ENCODE measurements around the gene TCF19. TPM values are rescaled to one million over a fixed set of nuclear protein-coding genes. Genes with fewer than 3 reads are reported as not detected.

The TCF19 gene
- total RNA-seq, 1 experiment from 2014 or later: 15.0 TPM

DNA sequence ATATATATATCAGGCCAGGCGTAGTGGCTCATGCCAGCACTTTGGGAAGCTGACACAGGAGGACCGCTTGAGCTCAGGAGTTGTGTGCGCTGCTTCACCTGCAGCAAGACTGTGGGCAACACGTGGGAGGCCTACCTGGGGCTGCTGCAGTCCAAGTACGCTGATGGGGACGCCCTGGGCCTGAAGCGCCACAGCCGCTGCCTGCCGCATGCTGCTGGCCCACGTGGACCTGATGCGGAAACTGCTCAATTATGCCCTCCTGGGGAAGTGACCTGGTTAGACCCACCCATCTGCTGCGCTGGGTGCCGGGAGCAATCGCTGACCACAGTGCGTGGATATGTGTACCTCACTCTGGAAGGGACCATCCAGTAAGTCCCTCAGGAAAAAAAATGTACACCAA is 17.7 kb upstream of the TCF19 start:
- Mint-ChIP-seq H3K4me3 (no peak overlapping the region), H3K4me1 (peaks cover 43 to 49% of the 10 kb centered on the region in 2 experiments), H3K9me3 (no peaks in the 10 kb centered on the region; a peak in 1 of 5 replicates), H3K27me3 (ENCODE audit: low read depth) (no peaks in the 10 kb centered on the region; the same call in none of the 2 replicates), H3K36me3 (ENCODE audit: insufficient read depth in 1 of 3, low read depth in 3 of 3) (peaks cover 18 to 35% (median 31%) of the 10 kb centered on the region in 3 experiments), H3K27ac (no peak overlapping the region)
- DNase-seq: no peak
- no peak overlapping the region for H2AK5ac ChIP-seq (ENCODE audit: insufficient read length, low read length)
- no peak overlapping the region for H3K56ac ChIP-seq (ENCODE audit: insufficient read length, low read depth, low read length)
- H2BK12ac ChIP-seq (ENCODE audit: insufficient read length, low read depth, low read length): no peak overlapping the region
- no peaks in the 10 kb centered on the region for H4K20me1 ChIP-seq (ENCODE audit: control insufficient read depth, insufficient read depth, insufficient read length)
- H3K23me2 ChIP-seq (ENCODE audit: insufficient read length, low read depth, low read length, poor library complexity, severe bottlenecking): no peaks in the 10 kb centered on the region
- H4K5ac ChIP-seq (ENCODE audit: insufficient read length, low read depth, low read length): no peak overlapping the region
- no peaks in the 10 kb centered on the region for H3K9me3 ChIP-seq (ENCODE audit: control insufficient read depth, low read depth, low read length)
- H3K27ac ChIP-seq (ENCODE audit: insufficient read length, low read depth, low read length): no peak overlapping the region
- H4K8ac ChIP-seq (replicated peaks; ENCODE audit: insufficient read length, low read depth, low read length): no peak overlapping the region
- H4K91ac ChIP-seq (ENCODE audit: insufficient read length, low read depth, low read length): no peak overlapping the region
- no peak overlapping the region for H2AFZ ChIP-seq (ENCODE audit: low read length)
- H3K4me2 ChIP-seq (ENCODE audit: insufficient read depth, insufficient read length, low read length): no peak overlapping the region
- no peak overlapping the region for H2BK120ac ChIP-seq (ENCODE audit: low read depth, low read length, poor library complexity, severe bottlenecking)
- no peak overlapping the region for H2BK20ac ChIP-seq (ENCODE audit: low read depth, low read length, poor library complexity, severe bottlenecking)
- H3K14ac ChIP-seq (ENCODE audit: insufficient read depth, low read length): no peak overlapping the region; the same call in 1 of the 2 replicates
- H3K79me1 ChIP-seq (ENCODE audit: insufficient read depth, low read depth, low read length, poor library complexity, severe bottlenecking): no peaks in the 10 kb centered on the region
- TF ChIP-seq, protein P1, sequence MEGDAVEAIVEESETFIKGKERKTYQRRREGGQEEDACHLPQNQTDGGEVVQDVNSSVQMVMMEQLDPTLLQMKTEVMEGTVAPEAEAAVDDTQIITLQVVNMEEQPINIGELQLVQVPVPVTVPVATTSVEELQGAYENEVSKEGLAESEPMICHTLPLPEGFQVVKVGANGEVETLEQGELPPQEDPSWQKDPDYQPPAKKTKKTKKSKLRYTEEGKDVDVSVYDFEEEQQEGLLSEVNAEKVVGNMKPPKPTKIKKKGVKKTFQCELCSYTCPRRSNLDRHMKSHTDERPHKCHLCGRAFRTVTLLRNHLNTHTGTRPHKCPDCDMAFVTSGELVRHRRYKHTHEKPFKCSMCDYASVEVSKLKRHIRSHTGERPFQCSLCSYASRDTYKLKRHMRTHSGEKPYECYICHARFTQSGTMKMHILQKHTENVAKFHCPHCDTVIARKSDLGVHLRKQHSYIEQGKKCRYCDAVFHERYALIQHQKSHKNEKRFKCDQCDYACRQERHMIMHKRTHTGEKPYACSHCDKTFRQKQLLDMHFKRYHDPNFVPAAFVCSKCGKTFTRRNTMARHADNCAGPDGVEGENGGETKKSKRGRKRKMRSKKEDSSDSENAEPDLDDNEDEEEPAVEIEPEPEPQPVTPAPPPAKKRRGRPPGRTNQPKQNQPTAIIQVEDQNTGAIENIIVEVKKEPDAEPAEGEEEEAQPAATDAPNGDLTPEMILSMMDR (conservative IDR thresholded peaks at IDR 0.05): no peak
- no peak overlapping the region for H3K23ac ChIP-seq (ENCODE audit: insufficient read length, low read depth, low read length)
- H3K4ac ChIP-seq (ENCODE audit: low read depth, low read length): no peak overlapping the region
- no peaks in the 10 kb centered on the region for H3K79me2 ChIP-seq (ENCODE audit: insufficient read depth, low read length)
- no peak overlapping the region for H2BK5ac ChIP-seq (ENCODE audit: insufficient read length, low read length)
- no peak overlapping the region for H3K18ac ChIP-seq (ENCODE audit: insufficient read length, low read depth, low read length)
- no peak overlapping the region for H2BK15ac ChIP-seq (ENCODE audit: low read depth, low read length)
- H3K27me3 ChIP-seq (ENCODE audit: insufficient read depth, low read length): no peaks in the 10 kb centered on the region
- H3K4me1 ChIP-seq (ENCODE audit: insufficient read depth, low read length): peaks cover 7% of the 10 kb centered on the region; the same call in 1 of the 2 replicates
- no peak overlapping the region for H3T11ph ChIP-seq (ENCODE audit: low read length)
- WGBS (ENCODE audit: extremely low coverage, insufficient read length, low lambda C conversion rate): no CpG with 5 or more reads among the region's 15 CpGs
- no peak overlapping the region for H3K9ac ChIP-seq (ENCODE audit: extremely low read depth, insufficient read length, low read length)

Measured in H9 (cell line).